ENCODE measurements around the gene SPATA2L.

GRCh38 chr16:89646906-89647305 is 54.6 kb downstream of the SPATA2L start:
- TF ChIP-seq, protein P1, sequence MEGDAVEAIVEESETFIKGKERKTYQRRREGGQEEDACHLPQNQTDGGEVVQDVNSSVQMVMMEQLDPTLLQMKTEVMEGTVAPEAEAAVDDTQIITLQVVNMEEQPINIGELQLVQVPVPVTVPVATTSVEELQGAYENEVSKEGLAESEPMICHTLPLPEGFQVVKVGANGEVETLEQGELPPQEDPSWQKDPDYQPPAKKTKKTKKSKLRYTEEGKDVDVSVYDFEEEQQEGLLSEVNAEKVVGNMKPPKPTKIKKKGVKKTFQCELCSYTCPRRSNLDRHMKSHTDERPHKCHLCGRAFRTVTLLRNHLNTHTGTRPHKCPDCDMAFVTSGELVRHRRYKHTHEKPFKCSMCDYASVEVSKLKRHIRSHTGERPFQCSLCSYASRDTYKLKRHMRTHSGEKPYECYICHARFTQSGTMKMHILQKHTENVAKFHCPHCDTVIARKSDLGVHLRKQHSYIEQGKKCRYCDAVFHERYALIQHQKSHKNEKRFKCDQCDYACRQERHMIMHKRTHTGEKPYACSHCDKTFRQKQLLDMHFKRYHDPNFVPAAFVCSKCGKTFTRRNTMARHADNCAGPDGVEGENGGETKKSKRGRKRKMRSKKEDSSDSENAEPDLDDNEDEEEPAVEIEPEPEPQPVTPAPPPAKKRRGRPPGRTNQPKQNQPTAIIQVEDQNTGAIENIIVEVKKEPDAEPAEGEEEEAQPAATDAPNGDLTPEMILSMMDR (conservative IDR thresholded peaks at IDR 0.05), result no peak
- TF ChIP-seq ZFX (IDR thresholded peaks at IDR 0.05), result no peak

Data from C4-2B (cell line).